T1000 (cell line): ENCODE results near the gene INTS15.
A peak's percentile ranks its signal among the peaks of the same experiment; 100 is the strongest.
"Not testable (repeated sequence)": the region's sequence is repeated elsewhere in the genome, so short reads cannot be mapped to it uniquely, and the experiment has no call there.

Experiments
- DNase-seq: peaks from one replicate; lab custom pipeline; 2025; ENCODE audit warnings: mixed read lengths; lab: John Stamatoyannopoulos, UW

The INTS15 gene

GRCh38 chr7:6577369-6578113 lies 12.3 kb upstream of the INTS15 start, which contains the start of gene ZDHHC4:
Gene ZDHHC4, plus strand, starts transcription at chr7:6577454. Its CDS starts 3,108 bp downstream, at chr7:6580562.
- DNase-seq: peak; percentile 65

- DNase-seq: no peak
Observed at GRCh38 chr7:6578114-6579084, 11.4 kb upstream of the INTS15 start.

GRCh38 chr7:6579446-6579845 lies 10.4 kb upstream of the INTS15 start:
- DNase-seq: no peak

GRCh38 chr7:6585746-6586432 lies 3.9 kb upstream of the INTS15 start:
- DNase-seq: not testable (repeated sequence)

- no peak for DNase-seq
Observed at GRCh38 chr7:6588566-6588965, 1.3 kb upstream of the INTS15 start.

- DNase-seq: no peak
Observed at GRCh38 chr7:6589151-6589828, 531 bp upstream of the INTS15 start.

GRCh38 chr7:6590645-6591110 lies 857 bp downstream of the INTS15 start:
- no peak for DNase-seq

- DNase-seq: no peak
Observed at GRCh38 chr7:6600093-6600492, 10.3 kb downstream of the INTS15 start.

GRCh38 chr7:6604458-6604857 lies 14.6 kb downstream of the INTS15 start:
- no peak for DNase-seq

GRCh38 chr7:6606866-6607583 lies 17.2 kb downstream of the INTS15 start:
- no peak for DNase-seq

- DNase-seq: no peak
Observed at GRCh38 chr7:6607651-6608051, 17.8 kb downstream of the INTS15 start.

GRCh38 chr7:6608081-6608480 lies 18.3 kb downstream of the INTS15 start:
- DNase-seq: no peak

GRCh38 chr7:6608794-6609193 lies 19.0 kb downstream of the INTS15 start:
- no peak for DNase-seq

- no peak for DNase-seq
Observed at GRCh38 chr7:6612819-6613218, 23.0 kb downstream of the INTS15 start.

- no peak for DNase-seq
Observed at GRCh38 chr7:6613706-6614105, 23.9 kb downstream of the INTS15 start.

GRCh38 chr7:6614953-6615722 lies 25.3 kb downstream of the INTS15 start, which contains the start of gene ZNF853:
Gene ZNF853, plus strand, starts transcription at chr7:6615610. Its CDS starts 565 bp downstream, at chr7:6616175.
- DNase-seq: no peak

- no peak for DNase-seq
Observed at GRCh38 chr7:6615723-6616555, 26.1 kb downstream of the INTS15 start.

- DNase-seq: no peak
Observed at GRCh38 chr7:6616854-6617643, 27.2 kb downstream of the INTS15 start.
